ENCODE measurements around the gene GIMD1.
"Not testable (repeated sequence)": the region's sequence is repeated elsewhere in the genome, so short reads cannot be mapped to it uniquely, and the experiment has no call there.

- TF ChIP-seq POLR2A, CTCF (IDR thresholded peaks at IDR 0.05): not testable (repeated sequence)
These were observed 47.4 kb downstream of the GIMD1 start for GRCh38 chr4:106321168-106321567.
